SKM-1 (cell line): ENCODE measurements around the gene GFRA3.

ENCODE experiments used
- DNase-seq: peaks from one replicate; lab custom pipeline; 2025; ENCODE audit not compliant: unreplicated experiment; lab: John Stamatoyannopoulos, UW

The GFRA3 gene

GRCh38 chr5:138246822-138247221, 27.6 kb downstream of the GFRA3 start:
- no peak for DNase-seq

DNA sequence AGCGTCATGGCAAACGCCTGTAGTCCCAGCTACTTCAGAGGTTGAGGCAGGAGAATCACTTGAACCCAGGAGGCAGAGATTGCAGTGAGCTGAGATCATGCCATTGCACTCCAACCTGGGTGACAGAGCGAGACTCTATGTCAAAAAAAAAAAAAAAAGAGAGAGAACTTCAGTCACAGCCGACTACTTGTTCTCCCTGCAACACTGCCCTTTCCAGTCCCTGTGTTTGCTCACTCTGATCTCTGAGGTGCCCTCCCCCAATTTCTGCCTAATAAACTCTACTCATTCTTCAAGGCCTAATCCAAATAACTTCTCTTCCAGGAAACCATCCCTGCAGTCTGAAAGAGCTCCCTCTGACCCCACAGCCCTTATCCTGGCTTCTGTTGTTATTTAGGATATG, 28.1 kb downstream of the GFRA3 start:
- no peak for DNase-seq

DNA sequence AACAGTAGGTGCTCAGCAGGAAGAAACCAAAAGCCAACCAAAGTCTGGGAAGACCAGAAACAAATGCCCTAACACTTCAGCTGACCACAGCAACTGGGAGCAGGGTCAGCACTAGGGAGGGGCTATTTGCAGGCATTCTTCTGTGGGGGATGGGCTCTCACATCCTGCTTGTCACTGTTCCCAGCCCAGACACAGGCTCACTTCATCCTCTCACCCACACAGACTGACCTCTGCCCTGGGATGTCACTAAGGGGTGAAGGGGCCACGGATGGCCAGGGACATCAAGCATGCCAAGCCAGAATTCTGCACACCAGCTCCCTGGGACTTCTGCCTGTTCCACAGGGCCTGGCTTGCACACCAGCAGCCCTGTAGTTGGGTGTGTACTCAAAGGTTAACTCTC, 28.7 kb downstream of the GFRA3 start:
- DNase-seq = no peak

GRCh38 chr5:138243794-138244193, 30.6 kb downstream of the GFRA3 start:
- no peak for DNase-seq

GRCh38 chr5:138241688-138242571, 32.5 kb downstream of the GFRA3 start:
- DNase-seq = no peak

DNA sequence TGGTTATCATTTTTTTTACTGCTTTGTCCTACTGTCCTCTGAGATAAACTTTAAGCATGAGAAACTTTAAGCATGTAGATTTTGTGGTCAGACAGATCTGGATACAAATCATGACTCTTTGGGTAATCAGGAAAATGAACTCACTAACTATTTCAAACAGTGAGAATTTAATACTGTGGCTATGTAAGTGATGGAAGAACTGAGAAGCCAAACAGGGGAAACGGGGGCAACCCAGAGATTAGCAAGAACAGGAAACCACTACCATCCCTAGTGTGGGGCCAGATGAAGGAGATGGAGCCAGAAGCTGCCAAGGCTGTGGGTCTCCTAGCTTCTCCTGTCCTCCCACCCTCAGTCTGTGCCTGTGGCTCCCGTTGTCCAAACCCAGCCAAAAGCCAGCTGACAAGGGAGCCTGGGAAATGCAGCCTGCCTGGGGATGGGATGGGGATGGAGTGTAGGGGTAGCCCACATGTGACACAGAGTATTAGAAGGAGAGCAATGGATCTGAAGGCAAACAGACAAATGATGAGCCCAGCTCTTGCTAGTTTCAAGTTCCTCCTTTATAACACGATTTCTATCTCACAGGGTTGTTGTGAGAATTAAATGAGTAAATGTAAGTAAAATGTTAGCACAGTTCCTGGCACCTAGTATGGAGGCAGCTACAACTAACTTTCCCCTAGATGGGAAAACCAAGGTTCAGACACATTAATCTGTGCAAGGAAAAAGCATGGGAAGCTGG, 33.6 kb downstream of the GFRA3 start:
- DNase-seq = no peak

DNA sequence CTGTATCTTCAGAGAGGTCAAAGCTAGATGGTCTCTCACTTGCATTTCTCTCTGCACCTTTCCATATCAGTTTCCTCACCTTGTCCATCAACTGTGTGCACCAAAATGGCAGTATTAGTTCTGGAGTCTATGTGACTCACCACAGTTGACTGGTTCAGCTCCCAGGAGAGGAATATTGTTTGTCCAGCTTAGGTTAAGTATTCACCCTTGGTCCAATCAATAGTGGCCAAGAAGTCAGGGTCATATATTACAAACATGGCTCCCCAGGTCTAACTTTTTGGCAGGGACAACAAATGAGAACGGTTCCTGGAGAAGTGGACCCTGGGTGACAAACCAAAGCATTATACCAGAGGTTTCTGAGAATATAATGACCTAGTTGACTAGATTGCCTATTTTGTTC, 36.4 kb downstream of the GFRA3 start:
- DNase-seq = no peak

GRCh38 chr5:138234651-138235050, 39.8 kb downstream of the GFRA3 start:
- no peak for DNase-seq

DNA sequence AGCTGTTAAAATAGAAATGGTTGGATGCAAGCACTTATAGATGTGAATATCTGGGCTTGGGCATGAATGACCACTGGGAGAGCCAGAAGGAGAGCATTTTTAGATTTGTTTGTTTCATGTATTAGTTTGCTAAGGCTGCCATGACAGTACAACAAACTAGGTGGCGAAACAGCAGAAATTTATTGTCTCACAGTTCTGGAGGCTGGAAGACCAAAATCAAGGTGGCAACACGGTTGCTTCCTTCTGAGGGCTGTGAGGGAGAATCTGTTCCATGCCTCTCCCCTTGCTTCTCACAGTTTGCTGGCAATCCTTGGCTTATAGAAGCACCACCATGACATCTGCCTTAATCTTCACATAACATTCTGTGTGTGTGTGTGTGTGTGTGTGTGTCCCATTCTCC, 41.1 kb downstream of the GFRA3 start:
- DNase-seq = no peak

GRCh38 chr5:138230981-138231589, 43.3 kb downstream of the GFRA3 start:
- DNase-seq = no peak

GRCh38 chr5:138230261-138230660, 44.2 kb downstream of the GFRA3 start:
- DNase-seq = no peak

DNA sequence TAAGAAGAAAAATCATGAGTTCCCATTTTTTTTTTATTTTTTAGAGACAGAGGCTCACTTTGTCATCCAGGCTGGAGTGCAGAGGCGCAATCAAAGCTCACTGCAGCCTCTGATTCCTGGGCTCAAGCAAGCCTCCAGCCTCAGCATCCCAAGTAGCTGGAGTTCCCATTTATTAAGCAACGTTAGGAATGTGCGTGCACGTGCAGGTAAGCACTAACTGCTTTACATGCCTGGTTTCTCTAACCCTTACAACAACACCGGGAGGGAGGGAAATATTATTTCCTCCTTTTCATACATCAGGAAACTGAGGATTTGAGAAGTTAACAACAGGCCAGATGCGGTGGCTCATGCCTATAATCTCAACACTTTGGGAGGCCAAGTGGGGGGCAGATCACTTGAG, 45.0 kb downstream of the GFRA3 start:
- no peak for DNase-seq

DNA sequence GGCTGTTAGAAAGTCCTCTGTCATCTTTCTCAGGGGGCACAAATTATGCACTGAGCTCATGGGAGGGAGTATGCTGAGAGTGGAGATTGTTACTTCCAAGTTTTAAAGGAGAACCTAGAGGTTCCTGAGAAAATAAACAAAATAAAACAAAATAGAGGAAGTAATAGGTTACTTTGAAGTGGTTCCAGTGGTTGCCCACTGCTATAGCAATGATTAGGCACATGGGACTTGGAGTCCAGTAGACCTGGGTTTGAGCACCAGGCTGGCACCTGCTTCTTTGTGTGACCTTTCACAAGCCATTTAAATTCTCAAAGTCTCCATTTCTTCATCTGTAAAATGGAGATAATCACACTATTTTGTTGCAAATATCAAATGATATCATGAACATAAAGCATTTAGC, 47.5 kb downstream of the GFRA3 start:
- no peak for DNase-seq

DNA sequence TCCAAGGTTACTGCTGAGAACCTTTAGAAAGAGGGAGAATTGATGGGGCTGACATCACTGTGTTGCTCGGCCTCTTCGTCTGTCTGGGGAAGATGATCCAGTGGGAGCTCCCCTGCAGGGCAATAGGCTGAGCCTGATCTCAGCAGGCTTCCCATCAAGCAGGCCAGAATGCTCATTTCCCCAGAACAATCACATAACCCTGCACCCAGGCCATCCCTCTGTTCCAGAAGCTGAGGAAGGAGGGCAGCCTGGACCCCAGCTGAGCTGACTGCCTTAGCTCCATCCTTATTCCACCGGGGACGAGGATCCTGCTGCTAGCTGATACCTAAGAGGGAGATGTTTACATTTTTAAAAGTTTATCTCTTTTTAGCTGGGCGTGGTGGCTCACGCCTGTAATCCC, 49.7 kb downstream of the GFRA3 start:
- no peak for DNase-seq

DNA sequence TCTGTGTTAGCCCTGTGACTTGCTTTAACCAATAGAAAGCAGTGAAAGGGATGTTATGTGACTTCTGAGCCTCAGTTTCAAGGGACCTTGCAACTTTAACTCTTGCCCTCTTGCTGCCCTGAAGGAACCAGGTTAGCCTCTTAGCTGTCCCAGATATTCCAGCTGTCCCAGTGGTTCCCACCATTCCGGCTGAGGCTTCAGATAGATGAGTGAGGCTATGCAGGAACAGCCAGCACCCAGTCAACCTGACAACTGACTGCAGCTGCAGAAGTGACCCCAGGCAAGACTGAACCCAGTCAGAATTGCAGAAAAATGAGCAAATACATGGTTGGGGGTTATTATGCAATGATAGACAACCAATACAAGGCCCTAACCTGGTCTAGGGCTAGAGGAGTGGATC, 50.9 kb downstream of the GFRA3 start:
- no peak for DNase-seq

DNA sequence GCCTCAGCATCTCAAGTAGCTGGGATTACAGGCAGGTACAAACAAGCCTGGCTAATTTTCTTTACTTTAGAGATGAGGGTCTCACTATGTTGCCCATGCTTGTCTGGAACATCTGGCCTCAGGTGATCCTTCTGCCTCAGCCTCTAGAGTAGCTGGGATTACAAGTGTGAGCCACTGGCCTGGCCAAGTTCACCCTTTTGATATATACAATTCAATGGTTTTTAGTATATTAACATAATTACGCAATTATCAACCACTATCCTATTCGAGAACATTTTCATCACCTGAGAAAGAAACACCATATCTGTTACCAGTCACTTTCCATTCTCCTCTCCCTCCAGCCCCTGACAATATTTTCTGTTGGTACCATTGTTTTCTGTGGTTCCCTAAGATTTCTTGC, 57.6 kb downstream of the GFRA3 start:
- DNase-seq = no peak

DNA sequence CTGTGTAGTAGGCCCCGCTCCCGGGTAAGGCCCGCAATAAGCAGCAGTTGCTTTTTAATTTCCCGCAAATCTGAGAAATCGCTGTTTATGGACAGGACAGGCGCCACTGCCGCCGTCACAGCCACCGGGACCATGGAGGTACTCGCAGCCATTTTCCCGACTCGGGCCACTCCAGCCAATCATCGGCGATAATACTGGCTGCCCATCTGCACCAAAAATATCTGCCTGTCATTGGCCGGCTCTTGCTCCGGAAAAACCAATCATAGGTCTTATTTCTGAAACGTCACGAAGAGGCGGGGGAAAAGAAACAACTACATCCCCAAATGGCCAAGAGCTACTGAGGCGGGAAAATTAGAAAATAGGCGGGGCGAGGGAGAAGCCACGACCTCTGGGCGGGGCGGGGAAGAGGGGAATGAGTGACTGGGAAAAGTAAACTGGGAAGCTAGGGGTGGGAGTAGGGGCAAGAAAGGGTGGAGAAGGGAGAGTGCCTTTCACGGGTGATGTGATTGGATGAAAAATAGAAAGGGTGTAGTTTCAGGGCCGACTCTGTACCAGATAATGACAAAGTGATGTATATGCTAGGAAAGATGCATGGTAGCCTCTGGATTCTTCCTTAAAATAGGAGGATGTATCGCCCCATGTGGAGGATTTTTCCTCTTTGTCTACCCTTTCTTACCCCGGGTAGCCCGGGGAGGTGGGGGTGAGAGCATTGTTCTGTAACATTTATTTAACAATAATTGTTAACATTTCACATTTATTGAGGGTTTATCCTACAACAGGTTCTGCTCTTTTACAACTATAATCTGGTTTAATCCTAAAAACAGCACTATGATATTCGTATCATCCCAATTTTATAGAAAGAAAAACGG, 61.0 kb downstream of the GFRA3 start, which contains the start of gene CDC23:
CDC23 (minus strand) TSS at position 163 of the 869 bp plus-strand sequence; CDS start at position 152, 11 bp downstream.
- peak; percentile 95 for DNase-seq

GRCh38 chr5:138212828-138213160, 61.6 kb downstream of the GFRA3 start:
- DNase-seq = no peak

DNA sequence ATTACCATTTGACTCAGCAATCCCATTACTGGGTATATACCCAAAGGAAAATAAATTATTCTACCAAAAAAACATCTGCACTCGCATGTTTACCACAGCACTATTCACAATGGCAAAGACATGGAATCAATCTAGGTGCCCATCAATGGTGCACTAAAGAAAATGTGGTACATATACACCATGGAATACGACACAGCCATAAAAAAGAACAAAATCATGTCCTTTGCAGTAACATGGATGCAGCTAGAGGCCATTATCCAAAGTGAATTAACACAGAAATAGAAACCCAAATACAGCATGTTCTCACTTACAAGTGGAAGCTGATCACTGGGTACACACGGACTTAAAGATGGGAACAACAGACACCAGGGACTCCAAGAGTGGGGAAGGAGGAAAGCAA, 63.4 kb downstream of the GFRA3 start:
- DNase-seq = no peak
